HUES48 (cell line): ENCODE results near the gene RPH3AL.

Experiments used
- H3K27ac ChIP-seq: one replicate; pipeline ENCODE4 v1.7.0; 2013; ENCODE audit warnings: low read depth, low read length, inconsistent platforms
- H3K27me3 ChIP-seq: 2 replicates; pipeline ENCODE4 v1.6.1; 2013; ENCODE audit warnings: mild to moderate bottlenecking, low read length; ENCODE audit not compliant: control insufficient read depth, insufficient read depth
- H3K36me3 ChIP-seq: 2 replicates; pipeline ENCODE4 v1.6.1; 2013; ENCODE audit warnings: low read length; ENCODE audit not compliant: control insufficient read depth, insufficient read depth
- H3K4me1 ChIP-seq: 2 replicates; pipeline ENCODE4 v1.6.1; 2013; ENCODE audit warnings: mild to moderate bottlenecking, low read length; ENCODE audit not compliant: control insufficient read depth, insufficient read depth
- H3K4me3 ChIP-seq: 2 replicates; pipeline ENCODE4 v1.5.1; 2013; ENCODE audit warnings: mild to moderate bottlenecking, low read depth, low read length
- H3K9ac ChIP-seq: 2 replicates; pipeline ENCODE4 v1.6.1; 2013; ENCODE audit warnings: mild to moderate bottlenecking, low read depth, low read length, moderate library complexity
- H3K9me3 ChIP-seq: 2 replicates; pipeline ENCODE4 v1.6.1; 2013; ENCODE audit warnings: low read length; ENCODE audit not compliant: control insufficient read depth, insufficient read depth

RPH3AL gene

DNA sequence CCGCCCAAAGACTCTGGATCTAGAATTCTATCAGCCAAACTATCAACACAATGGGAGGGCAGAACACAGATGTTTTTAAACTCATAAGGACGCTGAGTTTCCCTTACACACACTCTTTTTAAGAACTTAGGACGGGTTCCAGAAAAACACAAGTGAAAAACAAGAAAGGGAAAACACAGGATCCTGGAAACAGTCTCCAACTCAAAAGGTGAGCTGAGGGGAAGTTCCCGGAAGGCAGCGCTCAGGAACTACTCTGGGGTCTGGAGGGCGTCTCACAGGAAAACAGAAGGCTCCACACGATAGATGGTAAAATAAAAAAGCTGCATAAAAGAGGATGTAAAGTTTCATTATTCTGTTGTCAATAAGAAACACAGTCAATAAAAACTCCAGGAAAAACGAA, 91.0 kb downstream of the RPH3AL start:
- Histone ChIP-seq H3K27me3 (0 out of 2 replicates have a peak, but pooled peaks cover 5% of the 10 kb centered on the region), H3K9ac (no peak overlapping the region), H3K9me3 (no peaks in the 10 kb centered on the region), H3K4me1 (peaks cover 27% of the 10 kb centered on the region), H3K36me3 (no peaks in the 10 kb centered on the region), H3K4me3 (no peak overlapping the region), H3K27ac (no peak overlapping the region)

DNA sequence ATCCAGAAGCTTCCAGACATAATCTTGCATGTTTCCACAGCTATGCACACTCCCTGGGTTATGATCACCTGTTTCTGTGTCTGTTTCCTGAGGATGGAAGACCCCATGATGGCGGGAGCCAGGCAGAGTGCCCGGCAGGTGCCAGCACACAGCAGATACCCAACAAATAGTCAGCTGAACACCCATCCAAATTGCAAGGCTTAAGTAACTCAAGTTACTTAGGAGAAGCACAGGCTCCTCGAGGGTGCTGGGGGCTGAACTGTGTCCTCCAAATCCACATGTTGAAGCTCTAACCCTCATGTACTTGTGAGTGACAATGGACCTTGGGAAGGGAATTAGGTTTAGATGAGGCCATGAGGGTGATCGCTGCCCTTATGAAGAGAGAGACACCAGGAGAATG, 91.7 kb downstream of the RPH3AL start:
- H3K36me3 ChIP-seq: no peaks in the 10 kb centered on the region
- H3K9me3 ChIP-seq: no peaks in the 10 kb centered on the region
- H3K9ac ChIP-seq: no peak overlapping the region
- H3K27ac ChIP-seq: no peak overlapping the region
- peaks cover 27% of the 10 kb centered on the region for H3K4me1 ChIP-seq
- H3K27me3 ChIP-seq: 0 out of 2 replicates have a peak, but pooled peaks cover 5% of the 10 kb centered on the region
- H3K4me3 ChIP-seq: no peak overlapping the region

DNA sequence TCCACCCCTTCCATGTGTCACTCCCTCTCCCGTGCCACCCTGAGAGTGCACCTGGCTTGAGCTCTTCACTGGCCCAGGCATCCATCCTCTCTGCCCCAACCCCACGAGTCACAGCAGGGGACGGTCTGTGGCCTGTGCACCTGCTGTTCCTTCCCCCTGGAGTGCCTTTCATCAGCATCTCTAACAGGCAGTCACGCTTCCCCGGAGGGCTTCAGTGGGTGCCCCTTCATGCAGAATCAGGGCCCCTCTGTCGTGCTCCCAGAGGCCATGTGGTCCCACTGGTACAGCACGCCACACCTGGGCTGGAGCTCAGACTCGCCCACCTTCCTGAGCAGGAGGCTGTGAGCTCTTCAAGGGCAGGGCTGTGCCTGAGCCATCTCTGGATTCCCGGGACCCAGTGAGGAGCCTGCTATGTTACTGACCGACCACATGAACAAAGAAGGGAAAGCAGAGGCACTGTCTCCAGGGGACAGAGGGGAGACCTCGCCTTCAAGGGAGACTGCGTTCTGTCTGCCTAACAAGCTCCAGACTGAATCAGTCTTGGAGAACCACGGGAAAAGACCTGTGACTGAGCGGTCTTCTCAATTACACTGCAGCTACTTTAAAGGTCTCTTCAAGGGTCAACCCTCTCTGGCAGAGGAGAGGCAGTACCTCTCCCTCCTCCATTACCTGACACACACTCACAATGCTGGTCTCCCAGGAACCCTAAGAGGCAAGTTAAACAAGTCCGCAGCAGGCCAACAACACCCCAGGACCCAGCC, 92.4 kb downstream of the RPH3AL start:
- Histone ChIP-seq H3K9me3 (no peaks in the 10 kb centered on the region), H3K4me1 (peaks cover 27% of the 10 kb centered on the region), H3K27me3 (0 out of 2 replicates have a peak, but pooled peaks cover 5% of the 10 kb centered on the region), H3K4me3 (no peak overlapping the region), H3K9ac (no peak overlapping the region), H3K36me3 (no peaks in the 10 kb centered on the region), H3K27ac (no peak overlapping the region)

DNA sequence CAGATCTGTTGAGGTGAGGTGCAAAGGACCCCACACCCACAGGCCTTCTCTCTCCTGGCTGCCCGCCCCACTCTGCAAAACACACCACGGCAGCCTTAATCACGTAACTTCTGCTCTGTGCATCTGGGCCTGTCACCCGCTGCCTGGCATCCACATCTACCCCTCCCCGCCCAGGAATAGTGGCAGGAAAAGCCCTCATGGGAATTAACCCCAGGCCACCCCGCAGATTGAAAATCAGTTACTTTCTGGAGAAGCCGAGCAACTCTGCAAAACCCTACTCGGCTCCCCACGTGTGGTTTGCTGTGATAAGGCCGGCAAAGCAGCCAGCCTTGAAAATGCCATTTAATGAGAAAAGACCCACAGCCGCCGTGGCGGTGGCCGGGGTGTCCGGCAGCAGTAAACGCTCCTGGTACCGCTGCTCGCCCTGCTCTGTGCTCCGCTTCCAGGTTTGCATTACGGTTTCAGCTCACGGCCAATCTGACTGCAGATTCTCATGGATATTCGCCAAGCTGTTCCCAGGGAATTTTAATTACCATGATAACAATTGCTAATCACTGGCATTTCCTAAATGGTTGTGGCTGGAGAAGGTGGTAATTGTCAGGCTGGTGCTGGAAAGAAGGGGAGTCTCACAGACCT, 93.1 kb downstream of the RPH3AL start:
- Histone ChIP-seq H3K36me3 (no peaks in the 10 kb centered on the region), H3K27ac (peak overlapping the region; percentile 62), H3K4me3 (no peak overlapping the region), H3K9me3 (no peaks in the 10 kb centered on the region), H3K9ac (no peak overlapping the region), H3K4me1 (peaks cover 27% of the 10 kb centered on the region), H3K27me3 (0 out of 2 replicates have a peak, but pooled peaks cover 5% of the 10 kb centered on the region)

DNA sequence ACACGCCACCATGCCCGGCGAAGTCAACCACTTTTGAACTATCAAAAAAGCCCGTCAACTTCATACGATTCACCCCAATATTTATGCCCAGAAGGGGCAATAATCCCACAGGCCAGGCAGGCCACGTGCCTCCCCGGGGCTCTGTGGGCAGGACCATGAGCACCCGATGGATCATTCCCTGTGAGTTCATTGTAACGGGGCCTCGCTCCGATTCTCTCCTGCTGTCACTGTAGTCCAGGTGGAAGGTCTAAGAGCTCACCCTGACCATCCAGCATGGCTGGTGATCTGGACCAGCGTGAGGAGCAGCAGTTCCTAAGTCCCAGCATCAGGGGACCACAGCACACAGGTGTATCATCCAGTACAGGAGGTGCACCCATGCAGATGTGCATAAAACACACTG, 93.7 kb downstream of the RPH3AL start:
- Histone ChIP-seq H3K27me3 (0 out of 2 replicates have a peak, but pooled peaks cover 5% of the 10 kb centered on the region), H3K9ac (no peak overlapping the region), H3K27ac (no peak overlapping the region), H3K4me1 (peaks cover 27% of the 10 kb centered on the region), H3K36me3 (no peaks in the 10 kb centered on the region), H3K9me3 (no peaks in the 10 kb centered on the region), H3K4me3 (no peak overlapping the region)

DNA sequence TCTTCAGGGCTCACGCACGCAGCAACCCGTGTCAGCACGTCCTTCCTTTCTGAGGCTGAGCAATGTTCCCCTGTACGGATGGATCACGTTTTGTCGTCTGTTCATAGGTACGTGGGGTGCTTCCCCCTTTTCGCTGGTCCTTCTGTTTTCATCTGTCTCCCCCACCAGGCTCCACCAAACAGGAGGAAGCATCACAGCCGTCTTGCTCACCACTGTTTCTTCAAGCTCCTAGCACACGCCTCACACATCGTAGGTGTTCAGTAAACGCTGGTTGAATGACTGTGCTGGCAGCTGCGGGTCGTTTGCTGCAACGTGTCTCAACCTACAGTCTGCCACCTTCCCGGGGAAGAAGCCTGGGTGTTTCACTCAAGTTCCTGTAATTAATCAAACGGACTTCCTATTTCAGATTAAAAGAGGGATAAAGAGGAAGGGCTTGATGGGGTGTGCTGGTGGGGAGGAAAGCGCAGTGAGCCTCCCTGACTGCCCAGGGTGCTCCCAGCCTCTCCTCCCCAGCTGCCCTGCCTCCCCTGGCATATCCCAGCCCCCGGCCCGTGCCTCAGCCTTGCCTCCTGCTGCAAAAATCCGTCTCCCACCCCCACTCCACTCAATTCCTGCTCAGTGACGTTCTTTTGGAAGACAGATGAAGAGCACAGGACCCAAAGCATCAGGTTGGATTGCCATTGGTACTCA, 94.4 kb downstream of the RPH3AL start:
- 0 out of 2 replicates have a peak, but pooled peaks cover 5% of the 10 kb centered on the region for H3K27me3 ChIP-seq
- no peak overlapping the region for H3K9ac ChIP-seq

DNA sequence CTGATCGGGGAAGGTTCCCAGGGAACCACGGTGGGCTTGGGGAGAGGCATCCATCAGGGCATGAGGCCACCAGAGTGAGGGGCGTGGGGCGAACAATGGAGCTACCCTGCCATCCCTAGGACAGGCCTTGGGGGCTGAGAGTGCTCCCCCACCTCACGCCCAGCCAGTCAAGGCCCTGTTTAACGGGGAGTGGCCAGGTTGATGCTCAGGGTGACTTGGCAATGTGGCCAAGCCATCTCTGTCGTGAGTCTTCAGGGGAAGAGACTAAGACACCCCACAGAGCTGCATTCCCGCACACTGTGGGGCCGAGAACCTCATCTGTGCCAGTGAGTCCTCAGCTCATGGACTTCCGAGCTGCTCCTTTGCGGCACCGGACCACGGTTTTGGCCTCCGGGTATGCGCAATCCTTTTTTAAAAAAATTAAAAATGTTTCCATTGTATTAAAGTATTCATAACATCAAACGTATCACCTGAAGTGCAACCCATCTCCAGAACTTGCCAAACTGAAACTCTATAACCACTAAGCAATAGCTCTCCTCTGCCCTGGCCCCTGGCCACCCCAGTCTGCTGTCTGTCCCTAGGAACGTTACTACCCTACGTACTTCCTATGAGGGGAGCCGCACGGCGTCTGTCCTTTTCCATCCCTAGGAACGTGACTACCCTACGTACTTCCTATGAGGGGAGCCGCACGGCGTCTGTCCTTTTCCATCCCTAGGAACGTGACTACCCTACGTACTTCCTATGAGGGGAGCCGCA, 99.3 kb downstream of the RPH3AL start:
- no peaks in the 10 kb centered on the region for H3K4me1 ChIP-seq

More for the DNA sequence above, 94.4 kb downstream of the RPH3AL start:
- Histone ChIP-seq H3K4me3 (no peak overlapping the region), H3K9me3 (no peaks in the 10 kb centered on the region), H3K4me1 (peaks cover 27% of the 10 kb centered on the region), H3K27ac (no peak overlapping the region), H3K36me3 (no peaks in the 10 kb centered on the region)

DNA sequence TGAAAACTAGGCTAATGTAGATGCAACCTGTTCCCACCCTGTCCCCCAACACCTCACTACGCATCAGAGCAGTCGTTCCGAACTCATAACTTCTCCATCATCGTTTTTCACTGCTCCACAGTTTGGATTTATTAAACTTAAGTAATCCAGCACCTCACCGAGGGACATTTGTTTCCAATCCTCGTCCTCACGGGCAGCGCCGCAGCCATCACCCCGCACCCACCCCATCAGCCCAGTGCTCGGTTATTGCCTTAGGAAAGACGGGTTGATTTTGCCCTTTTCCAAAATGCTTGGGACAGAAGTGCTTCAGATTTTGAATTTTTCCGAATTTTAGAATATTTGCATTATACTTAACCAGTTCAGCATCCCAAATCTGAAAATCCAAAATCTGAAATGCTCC, 100.2 kb downstream of the RPH3AL start:
- Histone ChIP-seq H3K9ac (no peak overlapping the region), H3K9me3 (no peaks in the 10 kb centered on the region), H3K36me3 (no peaks in the 10 kb centered on the region), H3K27ac (no peak overlapping the region), H3K4me1 (no peaks in the 10 kb centered on the region), H3K27me3 (no peaks in the 10 kb centered on the region), H3K4me3 (no peak overlapping the region)

More for the DNA sequence above, 99.3 kb downstream of the RPH3AL start:
- no peak overlapping the region for H3K9ac ChIP-seq
- no peak overlapping the region for H3K4me3 ChIP-seq
- no peaks in the 10 kb centered on the region for H3K27me3 ChIP-seq
- H3K9me3 ChIP-seq: no peaks in the 10 kb centered on the region
- no peaks in the 10 kb centered on the region for H3K36me3 ChIP-seq
- H3K27ac ChIP-seq: no peak overlapping the region

DNA sequence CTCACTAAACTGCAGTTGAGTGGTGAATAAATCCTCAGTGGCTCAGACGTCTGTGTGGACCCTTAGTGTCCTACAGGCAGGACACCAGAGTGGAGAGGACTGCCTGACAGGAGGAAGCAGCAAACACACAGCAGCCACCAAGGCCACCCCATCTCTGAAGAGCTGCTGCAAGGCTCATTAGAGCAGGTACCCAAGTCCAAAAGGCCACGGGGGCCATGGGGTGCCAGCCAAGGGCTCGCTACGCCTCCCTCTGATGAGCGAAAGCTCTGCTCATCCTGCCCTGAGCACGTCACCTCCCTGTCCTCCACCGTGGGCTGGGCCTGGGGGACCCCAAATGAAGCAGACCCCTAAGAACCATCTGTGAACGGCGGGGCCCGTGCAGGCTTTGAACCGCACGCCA, 101.1 kb downstream of the RPH3AL start:
- no peaks in the 10 kb centered on the region for H3K27me3 ChIP-seq
- H3K4me3 ChIP-seq: no peak overlapping the region
- no peaks in the 10 kb centered on the region for H3K4me1 ChIP-seq
- no peaks in the 10 kb centered on the region for H3K36me3 ChIP-seq
- H3K9ac ChIP-seq: no peak overlapping the region
- no peak overlapping the region for H3K27ac ChIP-seq
- no peaks in the 10 kb centered on the region for H3K9me3 ChIP-seq

DNA sequence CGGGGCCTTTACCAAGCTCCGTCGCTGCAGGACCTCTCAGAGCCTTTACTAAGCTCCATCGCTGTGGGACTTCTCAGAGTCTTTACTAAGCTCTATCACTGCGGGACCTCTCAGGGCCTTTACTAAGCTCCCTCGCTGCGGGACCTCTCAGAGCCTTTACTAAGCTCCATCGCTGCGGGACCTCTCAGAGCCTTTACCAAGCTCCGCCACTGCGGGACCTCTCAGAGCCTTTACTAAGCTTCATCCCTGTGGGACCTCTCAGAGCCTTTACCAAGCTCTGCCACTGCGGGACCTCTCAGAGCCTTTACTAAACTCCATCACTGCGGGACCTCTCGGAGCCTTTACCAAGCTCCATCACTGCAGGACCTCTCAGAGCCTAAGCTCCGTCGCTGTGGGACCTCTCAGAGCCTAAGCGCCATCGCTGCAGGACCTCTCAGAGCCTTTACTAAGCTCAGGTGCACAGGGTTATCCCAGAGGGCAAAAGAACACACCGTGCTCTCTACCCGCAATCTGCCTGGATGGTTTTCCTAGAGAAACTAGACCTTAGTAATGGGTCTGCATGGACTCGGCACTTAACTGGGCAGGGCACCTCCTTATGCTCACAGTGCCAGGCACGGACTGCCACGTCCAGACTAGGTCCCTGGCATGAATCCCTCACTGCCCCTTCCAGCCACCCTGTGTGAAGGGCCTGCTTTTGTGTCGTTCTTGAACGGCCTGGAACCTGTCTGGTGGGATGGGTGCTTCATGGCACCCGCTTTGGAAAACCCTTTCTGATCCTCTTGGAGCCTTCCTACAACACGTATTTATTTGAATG, 101.9 kb downstream of the RPH3AL start:
- Histone ChIP-seq H3K4me1 (no peaks in the 10 kb centered on the region), H3K4me3 (no peak overlapping the region), H3K36me3 (no peaks in the 10 kb centered on the region), H3K9me3 (no peaks in the 10 kb centered on the region), H3K27ac (no peak overlapping the region), H3K27me3 (no peaks in the 10 kb centered on the region), H3K9ac (no peak overlapping the region)
